Airway epithelial cell (primary cell): ENCODE results near the gene MFSD1. TPM values are rescaled to one million over a fixed set of nuclear protein-coding genes. Genes with fewer than 3 reads are reported as not detected.

ENCODE experiments used
- total RNA-seq: library from RNA; depleted of rRNA; stranded (reverse); fragments of >200 nt; gene quantifications from 2 replicates; pipeline ENCODE4 v1.2.3, GENCODE V29; 2015

The MFSD1 gene, protein sequence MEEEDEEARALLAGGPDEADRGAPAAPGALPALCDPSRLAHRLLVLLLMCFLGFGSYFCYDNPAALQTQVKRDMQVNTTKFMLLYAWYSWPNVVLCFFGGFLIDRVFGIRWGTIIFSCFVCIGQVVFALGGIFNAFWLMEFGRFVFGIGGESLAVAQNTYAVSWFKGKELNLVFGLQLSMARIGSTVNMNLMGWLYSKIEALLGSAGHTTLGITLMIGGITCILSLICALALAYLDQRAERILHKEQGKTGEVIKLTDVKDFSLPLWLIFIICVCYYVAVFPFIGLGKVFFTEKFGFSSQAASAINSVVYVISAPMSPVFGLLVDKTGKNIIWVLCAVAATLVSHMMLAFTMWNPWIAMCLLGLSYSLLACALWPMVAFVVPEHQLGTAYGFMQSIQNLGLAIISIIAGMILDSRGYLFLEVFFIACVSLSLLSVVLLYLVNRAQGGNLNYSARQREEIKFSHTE
- 29.2 and 40.1 TPM in 2 replicates for total RNA-seq

DNA sequence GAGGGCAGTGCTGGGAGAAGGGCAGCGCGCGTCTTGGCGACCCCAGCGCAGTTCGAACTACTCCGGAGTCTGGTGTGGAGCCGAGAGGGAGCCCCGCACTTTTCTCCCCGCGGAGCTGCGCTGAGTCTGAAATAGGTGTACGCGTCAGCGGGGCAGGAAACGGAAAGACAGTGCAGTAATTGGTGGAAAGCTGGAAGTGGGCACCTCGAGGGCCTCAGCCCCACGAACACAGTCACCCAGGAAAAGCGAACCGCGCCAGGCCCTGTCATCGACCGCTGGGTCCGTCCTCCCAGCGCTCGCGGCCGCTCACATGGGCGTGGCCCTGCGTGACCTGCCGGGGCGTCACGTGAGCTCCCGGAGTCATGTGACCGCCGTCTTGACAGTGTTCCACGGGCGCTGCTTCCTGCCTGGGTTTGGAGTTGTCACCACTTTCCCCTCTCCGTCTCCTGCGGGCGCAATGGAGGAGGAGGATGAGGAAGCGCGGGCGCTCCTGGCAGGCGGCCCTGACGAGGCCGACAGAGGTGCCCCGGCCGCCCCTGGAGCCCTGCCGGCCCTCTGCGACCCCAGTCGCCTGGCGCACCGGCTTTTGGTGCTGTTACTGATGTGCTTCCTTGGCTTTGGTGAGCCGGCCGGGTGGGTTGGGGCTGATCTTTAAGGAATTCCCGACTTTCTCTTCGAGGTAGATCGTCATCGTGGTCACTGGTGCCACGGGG, at the start of gene MFSD1:
TSS of gene MFSD1 (plus strand) at position 359 of the 713 bp plus-strand sequence. CDS start at position 458, 99 bp downstream.

Other genes with a start within 250 kb of the MFSD1 start
- gene MLF1, start 230.9 kb upstream of the MFSD1 start, total RNA-seq = 8.5 and 9.7 TPM in 2 replicates
- 29.6 and 35.8 TPM in 2 replicates for gene GFM1, start 157.5 kb upstream of the MFSD1 start, total RNA-seq
- 3.6 and 5.1 TPM in 2 replicates for gene LXN, start 129.4 kb upstream of the MFSD1 start, total RNA-seq
- gene RARRES1, start 69.6 kb upstream of the MFSD1 start, total RNA-seq = 2.1 TPM in 1 of 2 replicates, not detected in the other